GM21786 (cell line): Measurements from ENCODE around the gene SUN5.

Experiments used
- ATAC-seq: cut with Tn5 transposase; IDR thresholded peaks from one replicate; pipeline ENCODE4 v1.9.1; 2021; ENCODE audit not compliant: unreplicated experiment

Gene SUN5

DNA sequence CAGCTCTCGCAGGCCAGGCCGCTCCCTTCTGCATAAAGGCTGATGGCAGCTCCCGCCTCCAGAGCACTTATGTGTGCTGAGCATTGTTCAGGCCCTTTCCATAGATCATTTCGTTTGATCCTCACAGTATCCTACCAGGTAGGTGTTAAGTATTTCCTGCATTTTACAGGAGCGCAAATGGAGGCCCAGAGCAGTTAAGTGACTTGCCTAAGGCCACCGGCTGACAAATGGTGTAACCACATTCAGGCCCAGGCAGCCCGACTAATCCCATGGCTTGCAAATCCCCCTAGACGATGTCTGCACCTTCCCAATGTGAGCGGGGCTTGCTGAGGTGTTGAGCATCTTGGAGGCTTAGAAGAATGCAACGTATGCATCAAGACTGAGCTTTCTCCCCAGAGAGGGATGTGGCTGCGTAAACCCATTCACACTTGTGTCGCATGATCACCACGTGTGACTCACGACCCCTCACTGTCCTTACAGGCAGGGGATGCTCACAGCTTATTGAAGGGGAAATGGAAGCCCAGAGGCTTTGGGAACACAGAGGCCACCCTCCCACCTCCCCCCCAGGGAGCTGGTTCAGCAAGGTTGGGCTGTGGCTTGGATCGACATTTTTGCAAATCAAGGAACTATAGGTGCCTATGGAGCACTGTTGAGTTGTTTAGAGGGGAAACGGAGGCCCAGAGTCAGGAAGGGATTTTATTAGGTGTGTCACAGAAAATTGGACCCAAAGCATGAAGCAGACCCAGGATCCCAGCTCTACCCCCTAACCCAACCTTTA lies 10.3 kb upstream of the SUN5 start:
- no peak for ATAC-seq

DNA sequence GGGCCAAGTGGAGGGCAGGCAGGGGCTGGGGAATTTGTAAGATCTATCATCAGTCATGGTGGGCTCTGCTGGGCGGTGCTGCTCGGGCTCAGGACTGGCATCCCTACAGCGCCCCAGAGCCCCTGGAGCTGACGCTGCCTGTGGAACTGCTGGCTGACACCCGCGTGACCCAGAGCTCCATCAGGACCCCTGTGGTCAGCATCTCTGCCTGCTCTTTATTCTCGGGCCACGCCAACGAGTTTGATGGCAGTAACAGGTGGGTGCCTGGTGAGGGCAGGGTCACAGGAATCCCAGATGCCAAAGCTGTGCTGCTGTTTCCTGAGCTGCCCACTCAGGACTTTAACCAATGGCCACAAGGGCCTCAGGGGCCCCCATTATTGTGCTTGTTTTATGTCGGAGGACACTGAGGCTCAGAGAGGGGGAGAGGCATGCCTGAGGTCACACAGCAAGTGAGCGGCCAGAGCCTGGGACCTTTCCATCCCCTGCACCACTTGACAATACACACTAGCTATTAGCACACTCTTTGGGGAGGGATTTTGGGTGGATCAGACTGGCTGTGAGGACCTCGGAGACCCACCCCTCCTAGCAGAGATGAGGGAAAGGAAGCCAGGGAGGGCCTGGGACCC lies 9.6 kb upstream of the SUN5 start:
- ATAC-seq: no peak

DNA sequence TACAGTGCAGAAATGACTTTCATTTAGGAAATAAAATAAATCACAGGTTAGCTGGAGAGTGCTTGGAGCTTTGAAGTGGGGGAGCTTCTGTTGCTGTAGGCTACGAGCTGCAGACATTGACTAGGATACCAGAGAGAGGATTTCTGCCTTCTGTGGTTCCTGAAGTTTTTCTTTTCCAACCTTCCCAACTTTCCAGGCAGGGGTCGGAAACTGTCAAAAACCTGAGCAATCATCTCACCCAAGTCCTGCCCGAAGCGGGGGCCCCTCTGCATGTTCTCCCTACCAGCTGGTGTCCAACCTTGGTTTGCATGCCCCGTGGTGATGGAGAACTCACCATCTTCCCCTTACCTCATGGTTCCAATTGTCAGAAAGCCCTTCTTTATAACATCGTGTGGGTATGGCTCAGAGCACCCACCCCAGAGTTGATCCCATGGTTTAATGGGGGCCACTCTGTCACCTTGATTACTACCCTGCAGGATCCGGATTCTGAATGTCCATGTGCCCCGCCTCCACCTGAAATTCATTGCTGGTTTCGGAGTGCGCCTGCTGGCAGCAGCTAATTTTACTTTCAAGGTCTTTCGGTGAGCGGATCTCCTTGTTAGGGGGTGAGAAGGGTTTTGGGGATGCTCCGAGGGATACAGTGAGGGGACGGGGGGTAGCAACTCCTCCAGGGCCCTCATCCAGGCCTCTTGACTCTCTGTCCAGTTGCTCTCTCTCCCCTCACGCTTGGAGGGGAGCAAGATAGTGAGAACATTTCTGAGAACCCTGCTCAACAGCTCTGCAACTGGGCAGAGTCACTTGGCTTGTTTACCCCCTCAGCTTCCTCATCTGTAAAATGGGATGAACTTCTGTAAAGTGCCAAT lies 8.3 kb upstream of the SUN5 start:
- no peak for ATAC-seq

DNA sequence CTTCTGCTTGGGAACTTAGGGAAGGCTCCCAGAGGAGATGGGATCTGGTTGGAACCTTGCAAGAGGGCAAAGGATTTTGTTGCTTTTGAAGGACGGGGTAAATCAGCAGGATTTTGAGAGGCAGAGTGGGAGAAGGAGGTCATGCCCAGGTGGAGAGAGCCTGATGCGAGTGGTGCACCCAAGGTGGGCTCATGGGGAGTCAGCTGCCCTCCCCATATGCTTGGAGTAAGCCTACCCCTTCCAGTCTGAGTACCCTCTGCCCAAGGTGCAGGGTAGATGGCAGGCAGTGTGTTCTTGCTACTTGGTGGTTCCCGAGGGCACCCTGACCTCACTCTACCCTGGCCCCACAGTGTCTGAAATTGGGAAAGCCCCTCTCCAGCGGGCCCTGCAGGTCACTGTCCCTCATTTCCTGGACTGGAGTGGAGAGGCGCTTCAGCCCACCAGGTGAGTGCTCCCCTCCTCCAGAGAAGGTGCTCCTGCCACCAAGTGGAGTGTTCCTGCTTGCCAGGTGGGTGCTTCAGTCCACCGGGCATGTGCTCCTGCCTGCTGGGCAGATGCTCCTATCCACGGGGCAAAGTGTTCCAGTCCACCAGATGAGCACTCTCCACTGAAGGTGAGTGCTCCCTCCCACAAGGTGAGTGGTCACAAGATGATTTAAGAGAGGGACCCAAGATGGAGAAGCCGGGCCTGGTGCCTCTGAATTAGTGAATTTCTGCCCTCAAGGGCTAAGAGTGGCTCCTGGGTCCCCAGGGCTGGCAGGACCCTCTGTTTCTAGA lies 6.6 kb upstream of the SUN5 start:
- ATAC-seq: no peak

DNA sequence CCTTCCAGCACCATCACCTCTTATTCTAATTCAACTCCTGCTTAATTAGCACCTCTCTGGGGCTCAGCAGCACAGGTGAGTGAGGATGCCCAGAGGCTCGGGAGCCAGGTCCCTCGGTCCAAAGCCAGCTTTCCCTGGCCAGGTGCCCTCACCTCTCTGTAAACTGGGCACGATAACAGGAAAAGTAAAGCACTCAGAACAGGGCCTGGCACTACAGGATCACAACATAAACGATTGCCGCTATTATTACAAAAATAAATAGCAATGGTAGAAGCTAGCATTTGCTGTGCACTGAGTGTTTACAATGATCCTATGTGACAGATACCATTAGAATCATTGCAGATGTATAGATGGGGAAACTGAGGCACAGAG lies 5.9 kb upstream of the SUN5 start:
- no peak for ATAC-seq

DNA sequence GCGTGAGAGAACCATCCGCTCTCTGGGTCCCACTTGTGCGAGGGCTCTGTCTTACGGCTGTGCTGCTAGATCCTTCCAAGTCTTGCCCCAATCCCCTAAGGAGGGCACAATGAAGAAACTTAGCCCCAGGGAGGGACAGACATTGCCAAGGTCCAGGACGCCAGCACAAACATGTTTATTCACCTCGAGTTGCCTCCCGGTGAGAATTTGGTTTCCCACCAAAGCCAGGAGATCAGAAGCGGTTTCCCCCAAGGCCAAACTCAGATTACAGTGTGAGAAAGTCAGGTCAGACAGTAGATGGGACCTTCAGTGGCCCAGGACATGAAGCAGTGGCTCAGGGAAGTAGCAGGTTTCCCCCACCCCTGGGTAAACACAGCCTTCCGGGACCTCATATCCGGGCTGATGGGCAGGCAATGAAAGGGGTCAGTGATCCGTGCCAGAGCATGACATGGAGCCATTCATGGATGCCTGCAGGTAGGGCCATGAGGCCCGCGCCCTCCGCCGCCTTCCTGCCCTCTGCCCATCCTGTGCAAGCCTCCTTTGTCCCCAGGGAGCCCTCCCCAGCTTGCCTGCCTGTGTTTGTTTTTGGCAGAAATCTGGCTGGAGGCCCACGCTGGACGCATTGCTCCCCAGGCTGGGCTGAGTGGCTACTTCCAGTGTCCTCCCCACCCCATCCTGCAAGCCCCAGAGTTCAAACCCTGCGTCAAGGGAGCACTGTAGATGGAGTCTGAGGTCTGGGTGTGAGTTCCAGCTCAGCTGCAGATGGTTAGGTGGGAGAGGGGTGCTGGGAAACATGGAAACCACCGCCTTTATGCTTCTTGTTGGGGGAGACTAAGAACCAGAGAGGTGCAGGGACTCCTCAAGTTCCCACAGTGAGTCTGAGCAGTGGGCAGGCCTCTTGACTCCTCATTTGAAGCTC lies 5.2 kb upstream of the SUN5 start:
- ATAC-seq: no peak

DNA sequence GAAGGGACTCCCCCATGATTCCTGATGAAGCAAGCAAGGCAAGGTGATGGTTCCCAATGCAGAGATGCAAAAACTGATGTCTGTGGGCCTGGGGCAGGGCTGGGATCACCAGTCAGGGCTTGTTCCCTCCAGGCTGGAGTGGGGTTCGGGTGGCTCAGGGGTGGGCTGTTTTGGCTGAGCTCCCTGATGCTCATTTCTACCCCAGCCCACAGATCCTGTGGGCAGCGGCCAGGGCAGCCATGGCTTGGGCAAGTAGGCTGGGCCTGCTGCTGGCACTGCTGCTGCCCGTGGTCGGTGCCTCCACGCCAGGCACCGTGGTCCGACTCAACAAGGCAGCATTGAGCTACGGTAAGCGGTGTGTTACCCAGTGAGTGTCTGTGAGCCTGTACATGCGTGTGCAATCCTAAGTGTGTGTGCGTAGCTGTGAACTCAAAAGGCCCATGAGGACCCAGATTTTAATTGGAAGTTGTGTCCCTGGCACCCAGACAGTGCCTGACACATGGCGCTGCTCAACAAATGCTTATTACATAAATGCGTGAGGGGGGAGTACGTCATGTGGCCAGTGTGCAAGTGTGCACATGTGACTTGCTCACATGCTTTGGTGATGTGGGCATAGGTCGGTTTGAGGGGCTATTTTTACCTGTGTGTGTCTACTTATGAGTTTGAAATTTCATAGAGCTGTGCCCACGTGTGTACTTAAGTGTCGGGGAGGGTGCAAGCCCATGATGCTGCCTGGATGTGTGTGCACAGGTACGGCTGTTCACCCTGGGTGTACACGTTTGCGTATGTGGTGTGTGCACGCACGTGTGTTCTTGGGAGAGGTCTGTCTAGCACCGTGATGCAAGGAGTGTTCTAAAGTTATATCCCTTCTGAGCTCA lies 4.3 kb upstream of the SUN5 start:
- no peak for ATAC-seq

DNA sequence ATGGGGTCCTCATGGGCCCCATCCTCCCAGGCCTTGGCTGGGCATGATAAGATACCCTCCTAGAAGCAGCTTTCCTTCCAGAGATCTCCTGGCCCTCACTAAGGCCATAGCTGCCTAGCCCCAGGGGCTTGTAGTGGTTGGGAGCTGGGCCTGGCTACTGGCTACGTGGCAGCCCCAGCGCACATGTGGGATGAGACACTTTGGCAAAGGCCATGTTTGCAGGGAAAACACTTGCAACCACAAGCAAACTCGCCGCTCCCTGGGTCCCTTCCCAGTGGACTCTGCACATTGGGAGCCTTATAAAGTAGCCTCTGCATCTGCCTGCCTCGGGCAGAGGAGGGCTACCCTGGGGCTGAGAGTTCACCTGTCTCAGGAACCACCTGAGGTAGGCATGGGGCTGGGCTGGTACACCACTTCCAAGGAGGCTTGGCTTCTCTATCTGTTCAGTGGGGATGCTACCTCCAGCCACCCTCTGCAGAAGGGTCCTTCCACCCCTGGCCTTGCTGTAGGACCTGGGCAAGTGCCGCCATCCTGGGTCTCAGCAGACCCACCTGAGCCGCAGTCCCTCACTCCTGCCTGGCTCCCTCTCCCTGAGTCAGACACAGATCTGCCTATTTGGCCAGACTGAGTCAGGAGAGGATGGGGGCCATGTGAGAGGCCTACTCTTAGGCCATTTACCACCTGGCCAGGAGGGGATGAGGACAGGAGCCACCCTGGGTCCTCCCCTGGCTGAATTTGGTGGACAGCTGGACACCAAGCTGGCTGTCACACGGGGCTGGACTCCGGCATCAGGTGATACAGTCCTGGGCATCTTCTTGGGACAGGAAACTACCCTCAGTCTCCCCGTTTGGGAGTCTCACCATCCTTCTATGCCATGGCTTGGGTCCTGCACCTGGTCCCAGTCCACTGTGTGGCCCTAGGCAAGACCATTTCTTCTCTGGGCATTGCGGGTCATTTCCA lies 3.4 kb upstream of the SUN5 start, which contains the start of gene BPIFB2:
Gene BPIFB2 (plus strand): TSS at position 329 of the 960 bp plus-strand sequence. CDS start 871 bp downstream, outside the sequence.
- no peak for ATAC-seq

DNA sequence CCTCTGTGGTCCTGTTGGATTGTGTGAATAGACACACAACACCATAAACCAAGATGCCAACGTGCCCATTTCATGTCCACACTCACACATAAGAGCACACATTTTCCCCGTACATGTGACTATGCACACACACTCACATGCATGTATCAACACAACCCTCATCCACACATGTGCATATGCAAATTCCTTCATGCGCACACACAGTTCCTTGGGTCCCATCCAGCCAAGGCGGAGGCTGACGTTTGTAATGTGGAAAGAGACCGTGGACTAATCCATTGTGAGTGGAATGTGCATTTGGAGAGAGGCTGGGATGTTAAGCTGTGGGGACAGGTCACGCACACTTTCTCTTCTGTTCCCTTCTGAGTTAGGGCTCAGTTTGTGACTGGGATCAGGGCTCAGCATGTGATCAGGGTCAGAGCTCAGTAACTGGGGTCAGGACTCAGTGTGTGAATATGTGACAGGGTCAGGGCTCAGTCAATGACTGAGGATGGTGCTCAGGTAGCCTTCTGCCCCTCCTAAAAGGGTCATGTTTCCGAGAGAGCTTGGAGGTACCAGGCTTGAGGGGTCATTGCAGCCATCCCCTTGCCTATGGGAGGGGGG lies 2.6 kb upstream of the SUN5 start:
- ATAC-seq: no peak

DNA sequence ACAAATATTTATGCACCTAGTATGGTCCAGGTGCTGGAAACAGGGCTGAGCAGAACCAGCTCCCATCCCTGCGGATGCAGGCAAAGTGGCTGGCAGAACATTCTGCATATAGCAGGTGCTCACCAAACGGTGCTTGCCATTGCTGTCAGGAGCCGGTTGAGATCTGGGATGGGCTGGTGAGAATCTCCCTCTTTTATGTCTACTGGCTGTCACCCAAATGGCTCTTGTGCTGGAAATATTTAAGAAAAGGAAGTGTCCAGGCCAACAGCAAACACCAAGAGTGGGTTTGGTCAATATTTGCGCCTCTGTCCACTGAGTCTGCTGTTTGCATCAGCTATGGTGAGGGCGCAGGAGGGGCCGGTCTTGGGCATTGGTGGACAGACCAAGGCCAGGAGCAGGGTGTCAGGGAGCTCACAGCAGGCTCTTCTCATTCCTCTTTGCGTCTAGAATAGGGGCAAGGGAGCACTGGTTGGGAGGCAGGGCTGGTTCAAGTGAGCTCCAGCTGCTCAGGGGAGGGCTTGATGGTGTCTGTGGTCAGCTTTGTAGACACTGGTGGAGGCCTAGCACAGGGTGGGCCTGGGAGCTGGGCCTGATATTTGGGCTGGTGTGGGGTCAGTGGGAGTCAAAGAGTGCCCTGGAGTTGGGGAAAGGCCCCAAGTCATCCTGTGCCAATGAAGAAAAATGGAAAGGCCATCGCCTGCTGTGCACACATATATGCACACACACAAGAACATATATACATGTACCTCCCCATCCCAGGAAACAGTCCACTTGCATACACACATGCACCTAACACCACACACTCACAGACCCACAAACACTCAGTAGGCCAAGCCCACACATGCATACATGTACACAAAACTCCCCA lies 1.9 kb upstream of the SUN5 start:
- no peak for ATAC-seq

DNA sequence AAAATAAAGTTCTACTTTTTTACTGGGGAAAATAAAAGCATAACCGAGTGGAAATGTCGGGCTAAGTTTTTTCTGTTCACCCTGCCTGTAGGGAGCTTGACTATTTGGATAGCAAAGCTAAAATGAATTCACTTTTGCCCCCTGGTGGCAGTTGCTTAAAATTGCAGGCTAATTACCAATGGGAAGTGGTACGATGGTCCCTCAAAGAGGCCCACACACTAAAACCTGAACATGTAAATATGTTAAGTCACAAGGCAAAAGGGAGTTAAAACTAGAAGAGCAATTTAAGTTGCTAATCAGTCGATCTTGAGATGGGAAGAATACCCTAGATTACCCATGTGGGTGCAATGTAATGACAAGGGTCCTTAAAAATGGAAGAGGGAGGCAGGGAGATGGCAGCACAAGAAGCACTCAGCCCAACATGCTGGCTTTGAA lies 916 bp upstream of the SUN5 start:
- no peak for ATAC-seq

DNA sequence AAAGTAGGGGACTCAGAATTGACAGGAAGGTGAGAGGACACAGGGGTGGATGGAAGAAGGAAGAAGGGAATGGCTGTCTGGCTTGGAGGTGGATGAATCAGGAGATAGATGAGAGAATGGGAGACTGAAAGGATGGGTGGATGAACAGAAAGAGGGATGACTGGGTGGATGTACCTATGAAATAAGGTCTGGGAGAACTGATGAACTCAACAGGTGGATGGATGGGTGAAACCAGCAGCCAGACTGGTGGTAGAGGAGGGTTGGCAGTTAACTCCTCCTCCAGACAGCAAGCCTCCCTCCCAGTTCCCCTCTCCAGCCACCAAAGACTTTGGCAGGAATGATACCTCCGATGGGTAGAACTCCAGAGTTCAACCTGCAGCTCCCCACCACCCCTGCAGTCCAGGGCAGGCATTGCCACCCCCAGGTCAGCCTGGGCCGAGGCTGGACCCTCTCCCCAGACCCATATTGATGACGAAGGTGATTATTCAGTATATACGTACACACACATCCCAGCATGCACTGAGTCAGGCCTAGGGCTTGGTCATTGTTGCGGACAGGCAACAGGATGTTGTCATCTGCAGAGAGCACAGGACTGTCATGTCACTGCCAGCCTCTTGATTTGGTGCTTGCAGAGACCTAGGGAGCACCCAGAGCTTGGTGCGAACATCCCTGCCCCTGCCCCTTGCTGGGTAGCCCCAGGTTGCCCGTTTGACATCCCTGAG lies 2.0 kb downstream of the SUN5 start:
- no peak for ATAC-seq

DNA sequence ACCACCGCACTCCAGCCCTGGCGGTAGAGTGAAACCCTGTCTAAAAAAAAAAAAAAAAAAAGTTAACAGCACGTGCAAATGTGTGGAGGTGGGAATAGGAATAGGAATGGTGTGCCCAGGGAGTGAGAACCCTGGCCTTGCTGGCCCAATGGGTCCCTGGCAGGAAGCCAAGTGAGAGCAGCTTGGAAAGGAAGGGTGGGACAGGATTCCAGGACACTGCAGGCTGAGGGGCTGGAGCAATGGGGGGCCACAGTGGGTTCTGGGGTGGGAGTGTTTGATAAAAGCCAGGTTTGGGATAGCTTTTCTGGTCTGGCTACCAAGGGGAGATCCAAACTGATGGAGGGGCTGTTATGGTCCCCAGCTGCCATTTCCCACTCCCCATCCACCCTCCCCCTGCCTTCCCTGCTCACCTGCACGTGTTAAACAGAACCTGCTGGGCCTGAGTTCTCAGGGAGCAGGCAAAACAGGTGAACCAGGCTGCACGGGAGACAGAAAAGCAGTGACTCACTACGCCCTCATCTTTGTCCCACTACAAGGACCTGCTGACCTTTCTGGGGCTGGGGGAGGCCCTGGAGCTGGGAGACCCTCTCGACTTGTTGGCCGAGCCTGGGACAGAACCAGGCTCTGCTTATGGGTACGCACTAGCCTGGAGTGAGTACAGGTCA lies 3.3 kb downstream of the SUN5 start:
- ATAC-seq: no peak

DNA sequence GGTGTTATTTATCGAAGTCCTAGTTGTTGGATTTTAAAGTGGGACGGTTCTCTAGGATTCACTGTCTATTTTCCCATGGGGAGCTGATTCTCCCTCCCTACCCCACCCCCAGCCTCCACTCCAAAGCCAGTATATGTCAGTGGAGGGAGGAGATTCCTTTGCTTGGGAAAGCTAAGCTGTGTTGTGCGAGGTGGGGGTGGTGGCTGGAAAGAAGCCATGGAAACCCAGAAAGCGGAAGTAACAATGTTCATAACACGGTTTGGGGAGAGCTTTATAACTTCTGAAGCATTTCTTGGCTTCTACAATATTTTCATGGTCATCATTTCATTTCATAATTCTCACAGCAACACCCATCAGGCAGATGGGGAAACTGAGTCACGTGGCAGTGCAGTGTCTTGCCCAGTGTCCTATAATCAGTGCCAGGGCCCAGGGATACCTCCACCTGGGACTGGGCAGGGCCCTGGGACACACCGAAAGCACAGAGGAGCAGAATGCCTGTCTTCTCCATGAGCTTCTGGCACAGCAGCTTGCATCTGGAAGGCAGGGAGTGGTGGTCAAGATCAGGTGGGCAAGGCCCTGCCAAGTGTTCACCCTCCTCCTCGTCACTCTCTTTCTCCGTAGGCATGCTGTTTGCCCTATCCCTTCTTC lies 4.5 kb downstream of the SUN5 start:
- no peak for ATAC-seq

DNA sequence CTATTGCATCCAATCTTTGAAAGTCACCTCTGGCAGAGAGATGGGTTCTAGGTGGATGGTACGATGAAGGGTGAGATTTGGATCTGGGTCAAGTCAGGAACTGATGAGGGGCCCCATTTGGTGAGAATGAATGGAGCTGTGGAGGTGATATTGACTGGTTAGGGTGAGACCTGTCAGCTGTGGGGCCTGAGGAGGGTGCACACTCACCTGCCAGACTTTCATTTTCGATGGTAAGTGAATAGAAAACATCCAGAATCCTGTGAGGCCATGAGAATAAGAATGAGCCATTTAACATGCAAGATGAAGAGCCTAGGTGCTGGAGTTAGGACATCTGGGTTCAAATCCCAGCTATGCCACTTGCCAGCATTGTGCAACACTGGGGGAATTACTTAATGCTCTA lies 6.8 kb downstream of the SUN5 start:
- no peak for ATAC-seq
